Effector memory CD4-positive, alpha-beta T cell (primary cell): ENCODE measurements around the gene TMEM94.
"Not testable (repeated sequence)": the region's sequence is repeated elsewhere in the genome, so short reads cannot be mapped to it uniquely, and the experiment has no call there.

ENCODE experiments used
- DNase-seq, 3 donors: peaks; one replicate each; pipeline ENCODE4 v3.0.0-alpha.2; 2020
- H3K27ac ChIP-seq: 2 replicates; pipeline ENCODE4 v1.7.0; 2013; ENCODE audit warnings: mild to moderate bottlenecking, low read length, moderate library complexity; ENCODE audit not compliant: insufficient read depth, poor library complexity, severe bottlenecking
- H3K27me3 ChIP-seq: replicated peaks from 2 replicates; pipeline ENCODE4 v1.7.0; 2013; ENCODE audit warnings: mild to moderate bottlenecking, low read length; ENCODE audit not compliant: insufficient read depth, control insufficient read depth, poor library complexity, severe bottlenecking
- H3K36me3 ChIP-seq: 2 replicates; pipeline ENCODE4 v1.7.0; 2013; ENCODE audit warnings: mild to moderate bottlenecking, low read length, moderate library complexity; ENCODE audit not compliant: control insufficient read depth, insufficient read depth
- H3K4me1 ChIP-seq: 2 replicates; pipeline ENCODE4 v1.7.0; 2013; ENCODE audit warnings: low read length, mild to moderate bottlenecking; ENCODE audit not compliant: control insufficient read depth, insufficient read depth, poor library complexity, severe bottlenecking
- H3K4me3 ChIP-seq: 2 replicates; pipeline ENCODE4 v1.7.0; 2013; ENCODE audit warnings: low read length, low read depth, mild to moderate bottlenecking; ENCODE audit not compliant: insufficient read depth, poor library complexity, severe bottlenecking
- H3K9me3 ChIP-seq: 2 replicates; pipeline ENCODE4 v1.7.0; 2013; ENCODE audit warnings: mild to moderate bottlenecking, low read length, moderate library complexity; ENCODE audit not compliant: control insufficient read depth

Gene TMEM94

DNA sequence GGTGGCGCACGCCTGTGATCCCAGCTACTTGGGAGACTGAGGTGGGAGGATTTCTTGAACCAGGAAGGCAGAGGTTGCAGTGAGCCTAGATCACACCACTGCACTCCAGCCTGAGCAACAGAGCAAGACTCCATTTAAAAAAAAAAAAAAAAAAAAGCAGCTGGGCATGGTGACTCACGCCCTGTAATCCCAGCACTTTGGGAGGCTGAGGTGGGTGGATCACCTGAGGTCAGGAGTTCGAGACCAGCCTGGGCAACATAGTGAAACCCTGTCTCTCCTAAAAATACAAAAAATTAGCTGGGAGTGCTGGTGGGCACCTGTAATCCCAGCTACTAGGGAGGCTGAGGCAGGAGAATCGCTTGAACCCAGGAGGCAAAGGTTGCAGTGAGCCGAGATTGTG is 10.5 kb upstream of the TMEM94 start:
- not testable (repeated sequence) for H3K36me3 ChIP-seq, H3K4me3 ChIP-seq, H3K27me3 ChIP-seq, H3K4me1 ChIP-seq, H3K27ac ChIP-seq, DNase-seq, H3K9me3 ChIP-seq

DNA sequence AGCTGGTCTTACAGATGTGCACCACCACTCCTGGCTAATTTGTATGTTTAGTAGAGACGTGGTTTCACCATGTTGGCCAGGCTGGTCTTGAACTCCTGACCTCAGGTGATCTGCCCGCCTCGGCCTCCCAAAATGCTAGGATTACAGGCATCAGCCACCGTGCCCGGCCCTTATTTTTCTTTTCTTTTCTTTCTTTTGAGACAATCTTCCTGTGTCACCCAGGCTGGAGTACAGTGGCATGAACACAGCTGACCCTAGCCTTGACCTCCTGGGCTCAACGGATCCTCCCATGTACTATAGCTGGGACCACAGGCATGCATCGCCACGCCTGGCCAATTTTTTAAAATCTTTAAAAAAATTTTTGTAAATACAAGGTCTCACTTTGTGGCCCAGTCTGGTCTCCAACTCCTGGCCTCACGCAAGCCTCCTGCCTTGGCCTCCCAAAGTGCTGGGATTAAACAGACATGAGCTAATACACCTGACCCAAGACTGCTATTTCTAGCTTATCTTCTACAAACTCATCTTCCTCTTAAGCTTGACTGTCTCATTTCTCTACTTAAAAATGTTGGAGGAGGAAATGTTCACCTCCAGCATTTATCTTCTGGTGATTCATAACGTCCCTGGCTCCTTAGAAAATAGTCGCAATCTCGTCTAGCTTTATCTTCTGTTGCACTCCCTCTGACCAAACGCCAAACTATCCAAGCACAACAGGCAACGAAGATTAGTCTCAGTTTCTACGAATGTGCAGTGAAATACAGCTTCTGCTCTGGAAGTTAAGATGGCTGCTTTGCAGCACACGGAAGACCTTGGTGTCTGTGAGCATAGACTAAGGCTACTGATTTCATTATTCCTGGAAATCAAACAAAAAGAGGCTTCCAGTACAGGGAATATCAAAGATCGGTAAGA is 8.2 kb upstream of the TMEM94 start:
- H3K36me3 ChIP-seq = no peaks in the 10 kb centered on the region
- no peaks in the 10 kb centered on the region for H3K9me3 ChIP-seq
- DNase-seq = no peak
- H3K4me3 ChIP-seq = no peak overlapping the region
- no peaks in the 10 kb centered on the region for H3K4me1 ChIP-seq
- H3K27me3 ChIP-seq = no peaks in the 10 kb centered on the region
- no peak overlapping the region for H3K27ac ChIP-seq

DNA sequence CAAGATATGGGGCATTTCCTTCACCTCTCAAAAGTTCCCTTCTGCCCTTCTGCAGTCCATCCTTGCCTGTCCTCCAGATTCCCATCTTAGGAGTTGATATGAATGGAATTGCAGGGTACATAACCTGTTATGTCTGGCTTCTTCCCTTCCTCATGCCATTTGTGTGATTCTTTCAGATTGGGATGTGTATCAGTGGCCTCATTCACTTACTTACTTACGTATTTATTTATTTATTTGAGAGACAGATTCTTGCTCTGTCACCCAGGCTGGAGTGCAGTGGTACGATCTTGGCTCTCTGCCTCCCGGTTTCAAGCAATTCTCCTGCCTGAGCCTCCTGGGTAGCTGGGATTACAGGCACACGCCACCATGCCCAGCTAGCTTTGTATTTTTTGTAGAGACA is 6.2 kb upstream of the TMEM94 start:
- H3K27ac ChIP-seq = no peak overlapping the region
- H3K36me3 ChIP-seq = no peaks in the 10 kb centered on the region
- H3K9me3 ChIP-seq = no peaks in the 10 kb centered on the region
- no peaks in the 10 kb centered on the region for H3K27me3 ChIP-seq
- H3K4me3 ChIP-seq = no peak overlapping the region
- DNase-seq = no peak
- no peaks in the 10 kb centered on the region for H3K4me1 ChIP-seq

DNA sequence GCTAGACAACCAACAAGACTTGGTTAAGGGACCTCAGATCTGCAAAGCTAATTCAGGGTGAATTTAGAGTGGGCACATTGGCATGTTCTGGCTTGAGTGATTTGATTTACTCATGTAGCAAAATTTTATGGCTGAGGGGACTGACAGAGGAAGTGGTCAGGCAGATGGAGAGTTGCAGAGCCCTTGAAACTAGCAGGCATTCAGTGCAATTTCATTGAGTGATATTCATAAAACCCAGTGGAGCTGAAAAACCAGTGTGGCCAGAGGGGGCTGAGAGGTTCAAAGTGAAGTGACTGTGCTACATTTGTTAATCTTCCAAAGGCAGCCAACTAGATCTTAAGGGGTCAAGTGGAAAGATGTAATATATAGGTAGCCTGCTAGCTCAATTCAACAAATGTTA is 2.2 kb upstream of the TMEM94 start:
- Histone ChIP-seq H3K36me3 (no peaks in the 10 kb centered on the region), H3K9me3 (no peaks in the 10 kb centered on the region), H3K27ac (no peak overlapping the region), H3K27me3 (no peaks in the 10 kb centered on the region), H3K4me1 (peaks cover 12% of the 10 kb centered on the region), H3K4me3 (no peak overlapping the region)
- DNase-seq = no peak

DNA sequence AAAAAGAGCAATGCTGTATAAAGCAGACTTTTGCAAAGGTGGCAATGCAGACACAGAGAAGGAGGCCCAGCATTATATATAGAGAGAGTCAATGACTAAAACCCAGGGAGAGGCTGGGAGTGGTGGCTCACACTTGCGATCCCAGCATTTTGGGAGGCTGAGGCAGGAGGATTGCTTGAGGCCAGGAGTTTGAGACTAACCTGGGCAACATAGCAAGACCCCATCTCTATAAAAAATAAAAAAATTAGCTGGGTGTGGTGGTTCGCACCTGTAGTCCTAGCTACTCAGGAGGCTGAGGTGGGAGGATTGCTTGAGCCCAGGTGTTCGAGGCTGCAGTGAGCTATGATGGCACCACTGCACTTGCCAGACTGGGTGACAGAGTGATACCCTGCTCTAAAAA is 1.8 kb upstream of the TMEM94 start:
- H3K36me3 ChIP-seq, DNase-seq, H3K4me3 ChIP-seq, H3K9me3 ChIP-seq, H3K27me3 ChIP-seq, H3K27ac ChIP-seq: not testable (repeated sequence)
- peaks cover 12% of the 10 kb centered on the region for H3K4me1 ChIP-seq

DNA sequence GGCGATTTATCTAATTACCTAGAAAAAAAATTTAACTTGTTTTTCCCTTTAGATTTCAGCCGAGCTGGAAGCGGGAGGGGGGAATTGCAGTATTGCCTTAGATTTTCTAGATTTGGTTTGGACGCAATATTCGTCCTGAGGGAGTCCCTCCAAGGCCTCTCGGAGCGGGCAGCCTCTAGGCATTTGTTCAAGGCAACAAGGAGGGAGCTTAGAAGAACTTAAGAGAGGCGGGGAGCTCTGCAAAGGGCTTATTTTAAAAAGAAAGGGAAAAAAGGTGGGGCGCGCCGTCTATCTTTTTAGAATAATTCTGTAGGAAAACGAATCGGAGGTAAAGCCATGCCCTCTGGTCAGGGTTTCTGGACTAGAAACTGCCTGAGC is 407 bp upstream of the TMEM94 start:
- no peaks in the 10 kb centered on the region for H3K27me3 ChIP-seq
- no peaks in the 10 kb centered on the region for H3K9me3 ChIP-seq
- no peak for DNase-seq
- peak overlapping the region; percentile 64 for H3K27ac ChIP-seq
- peak overlapping the region; percentile 90 for H3K4me3 ChIP-seq
- H3K4me1 ChIP-seq = peaks cover 12% of the 10 kb centered on the region
- no peaks in the 10 kb centered on the region for H3K36me3 ChIP-seq

DNA sequence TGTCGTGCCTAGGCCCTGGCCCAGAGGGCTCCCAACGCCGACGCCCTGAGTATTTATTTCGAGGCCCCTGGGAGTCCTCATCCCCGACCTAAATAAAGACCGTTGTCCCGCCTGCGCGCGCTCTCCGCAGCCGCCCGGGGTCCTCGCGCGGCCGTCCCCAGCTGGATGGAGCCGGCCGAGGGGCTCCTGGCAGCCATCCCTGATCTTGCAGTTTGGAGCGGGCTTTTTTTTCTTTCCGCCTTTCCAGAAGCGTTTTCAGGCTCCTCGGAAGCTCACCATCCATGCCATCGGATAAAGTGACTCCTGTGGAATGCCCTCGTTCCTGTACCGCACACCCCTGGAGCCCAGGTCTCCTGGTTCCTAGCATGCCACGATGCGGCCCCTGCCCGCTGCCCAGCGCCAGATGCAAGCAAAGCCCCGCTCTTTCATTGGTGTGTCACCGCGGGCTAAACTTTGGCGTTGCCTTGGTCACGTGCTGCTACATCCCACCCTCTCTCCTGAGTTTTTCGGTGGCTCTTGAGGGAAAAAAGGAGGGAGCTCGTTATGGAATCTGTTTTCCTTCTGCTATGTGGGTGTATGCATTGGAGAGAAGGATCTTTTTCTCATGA is 716 bp downstream of the TMEM94 start:
- H3K4me3 ChIP-seq = peak overlapping the region; percentile 90
- H3K36me3 ChIP-seq = no peaks in the 10 kb centered on the region
- H3K27ac ChIP-seq = peak overlapping the region; percentile 64
- H3K4me1 ChIP-seq = peaks cover 12% of the 10 kb centered on the region
- no peaks in the 10 kb centered on the region for H3K27me3 ChIP-seq
- no peaks in the 10 kb centered on the region for H3K9me3 ChIP-seq
- no peak for DNase-seq

DNA sequence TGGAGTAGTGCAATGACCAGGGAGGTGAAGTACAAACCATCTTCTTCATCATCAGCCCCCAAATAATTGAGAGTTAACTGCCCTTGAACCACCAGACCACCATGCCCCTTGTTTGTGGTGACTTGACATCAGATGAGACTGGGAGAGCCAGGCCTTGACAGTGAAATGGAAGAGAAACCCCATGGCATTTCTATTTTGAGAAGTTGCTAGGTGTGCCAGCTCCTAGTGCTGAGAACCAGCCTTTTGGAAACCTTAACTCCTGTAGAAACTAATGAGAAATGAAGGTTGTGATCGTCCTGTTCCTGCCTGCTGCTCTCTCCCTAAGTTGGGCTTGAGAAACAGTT is 2.8 kb downstream of the TMEM94 start:
- no peaks in the 10 kb centered on the region for H3K27me3 ChIP-seq
- H3K9me3 ChIP-seq = no peaks in the 10 kb centered on the region
- no peak overlapping the region for H3K27ac ChIP-seq
- no peak overlapping the region for H3K4me3 ChIP-seq
- H3K36me3 ChIP-seq = no peaks in the 10 kb centered on the region
- H3K4me1 ChIP-seq = peaks cover 12% of the 10 kb centered on the region
- no peak for DNase-seq

DNA sequence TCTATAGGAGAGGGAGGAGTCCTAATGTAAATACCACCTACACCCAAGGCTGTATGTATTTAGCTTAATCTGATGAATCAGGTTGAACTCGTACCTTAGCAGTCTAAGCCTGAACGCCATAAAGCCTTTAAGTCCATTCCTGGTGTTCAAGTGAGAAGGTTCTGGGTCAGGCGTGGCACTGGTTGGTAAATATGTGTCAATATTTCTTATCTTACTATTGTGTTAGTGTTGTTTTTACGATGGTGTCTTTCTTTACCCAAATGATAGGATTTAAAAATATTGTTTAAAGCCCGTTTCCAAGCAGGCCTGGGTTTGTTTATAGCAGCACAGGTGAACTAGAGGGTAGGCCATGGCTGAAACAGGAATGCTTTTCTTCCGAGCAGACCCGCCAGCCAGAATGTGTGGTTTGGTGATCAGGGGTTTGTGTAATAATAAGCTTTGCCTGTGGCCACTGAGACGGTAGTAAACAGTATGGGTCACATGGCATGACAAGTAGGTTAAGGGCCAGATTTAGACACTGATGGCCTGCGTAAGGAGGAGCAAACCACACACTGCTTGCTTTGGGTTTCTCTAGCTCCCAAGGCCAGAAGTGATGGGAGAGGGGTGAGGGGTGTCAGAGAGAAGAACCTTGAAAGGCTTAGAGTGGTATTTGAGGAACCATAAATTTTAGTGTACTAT is 3.3 kb downstream of the TMEM94 start:
- H3K4me1 ChIP-seq = peaks cover 12% of the 10 kb centered on the region
- H3K9me3 ChIP-seq = no peaks in the 10 kb centered on the region
- no peak for DNase-seq
- no peaks in the 10 kb centered on the region for H3K27me3 ChIP-seq
- H3K4me3 ChIP-seq = no peak overlapping the region
- H3K36me3 ChIP-seq = no peaks in the 10 kb centered on the region
- no peak overlapping the region for H3K27ac ChIP-seq

DNA sequence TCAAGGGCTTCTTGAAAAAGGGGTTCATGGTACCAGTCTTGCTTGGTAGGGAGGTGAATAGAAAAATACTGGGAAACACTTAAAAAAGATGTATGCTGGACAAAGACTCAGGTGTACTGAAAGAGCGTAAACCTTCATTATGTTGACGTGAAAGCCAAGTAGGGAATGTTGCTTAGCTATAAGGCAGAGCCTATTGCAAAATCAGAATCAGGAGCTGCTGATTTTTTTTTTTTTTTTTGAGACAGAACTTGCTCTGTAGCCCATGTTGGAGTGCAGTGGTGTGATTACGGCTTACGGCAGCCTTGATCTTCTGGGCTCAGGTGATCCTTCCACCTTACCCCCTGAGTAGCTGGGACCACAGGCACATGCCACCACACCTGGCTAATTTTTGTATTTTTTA is 3.9 kb downstream of the TMEM94 start:
- peaks cover 12% of the 10 kb centered on the region for H3K4me1 ChIP-seq
- no peaks in the 10 kb centered on the region for H3K9me3 ChIP-seq
- no peak overlapping the region for H3K27ac ChIP-seq
- H3K4me3 ChIP-seq = no peak overlapping the region
- DNase-seq = no peak
- H3K27me3 ChIP-seq = no peaks in the 10 kb centered on the region
- H3K36me3 ChIP-seq = no peaks in the 10 kb centered on the region
